Smooth muscle cell (in vitro differentiated cells): ENCODE results near the gene RASAL3. TPM values are rescaled to one million over a fixed set of nuclear protein-coding genes. Genes with fewer than 3 reads are reported as not detected.

Source experiments
- DNase-seq: peaks from one replicate; lab custom pipeline; 2025; ENCODE audit not compliant: unreplicated experiment; lab: John Stamatoyannopoulos, UW
- H2AFZ ChIP-seq: fragments of 200-600 bp; sonication (generic); 2 replicates; pipeline ENCODE4 v1.6.0; 2016; ENCODE audit warnings: antibody characterized with exemption, low read depth, mild to moderate bottlenecking
- H3F3A ChIP-seq: fragments of 200-600 bp; sonication (generic); 2 replicates; pipeline ENCODE4 v1.6.0; 2017; ENCODE audit warnings: antibody characterized with exemption, low read depth
- H3K27ac ChIP-seq: fragments of 200-600 bp; sonication (generic); 2 replicates; pipeline ENCODE4 v1.5.1; 2016; ENCODE audit warnings: low read depth, mild to moderate bottlenecking
- H3K27me3 ChIP-seq: fragments of 200-600 bp; sonication (generic); 2 replicates; pipeline ENCODE4 v1.6.1; 2016; ENCODE audit warnings: low read depth, mild to moderate bottlenecking
- H3K36me3 ChIP-seq: fragments of 200-600 bp; sonication (generic); 2 replicates; pipeline ENCODE4 v1.5.1; 2016; ENCODE audit warnings: low read depth
- H3K4me1 ChIP-seq: fragments of 200-600 bp; sonication (generic); 2 replicates; pipeline ENCODE4 v1.5.1; 2016; ENCODE audit warnings: low read depth
- H3K4me2 ChIP-seq: fragments of 200-600 bp; sonication (generic); 2 replicates; pipeline ENCODE4 v1.6.0; 2016; ENCODE audit warnings: mild to moderate bottlenecking
- H3K4me3 ChIP-seq: fragments of 200-600 bp; sonication (generic); 2 replicates; pipeline ENCODE4 v1.5.1; 2016; ENCODE audit warnings: mild to moderate bottlenecking
- H3K79me2 ChIP-seq: fragments of 200-600 bp; sonication (generic); 2 replicates; pipeline ENCODE4 v1.6.0; 2016; ENCODE audit warnings: low read depth, mild to moderate bottlenecking
- H3K9ac ChIP-seq: fragments of 200-600 bp; sonication (generic); 2 replicates; pipeline ENCODE4 v1.6.0; 2016; ENCODE audit warnings: low read depth
- H3K9me3 ChIP-seq: fragments of 200-600 bp; sonication (generic); replicated peaks from 2 replicates; pipeline ENCODE4 v1.5.1; 2016; ENCODE audit warnings: low read depth
- H4K20me1 ChIP-seq: fragments of 200-600 bp; sonication (generic); 2 replicates; pipeline ENCODE4 v1.6.0; 2016; ENCODE audit warnings: low read depth
- CTCF ChIP-seq: fragments of 200-600 bp; sonication (generic); IDR thresholded peaks from 2 replicates; pipeline ENCODE4 v1.5.1; 2017; ENCODE audit warnings: borderline replicate concordance, mild to moderate bottlenecking, antibody characterized with exemption; ENCODE audit not compliant: insufficient read depth, poor library complexity, severe bottlenecking
- whole genome bisulfite sequencing: methylation state at CpG from one replicate; pipeline ENCODE4 v1.1.7; 2016; ENCODE audit warnings: low lambda C conversion rate; 5-methylcytosine and 5-hydroxymethylcytosine counted together
- polyA plus RNA-seq: library from polyadenylated mRNA; unstranded; fragments of >200 nt; fragmentation: Nextera tagmentation; extraction: Ambion mirVana; gene quantifications from 2 replicates; pipeline ENCODE4 v1.2.1, GENCODE V29; 2016
- total RNA-seq: library from RNA; depleted of rRNA; stranded (reverse); fragments of >200 nt; gene quantifications from 2 replicates; pipeline ENCODE4 v1.2.3, GENCODE V29; 2014

The RASAL3 gene
- total and polyA plus RNA-seq, 2 experiments from 2014 or later: 0.24 TPM; not detected in 1

- Histone ChIP-seq H3K4me1 (no peaks in the 10 kb centered on the region), H4K20me1 (no peaks in the 10 kb centered on the region), H3K27me3 (no peaks in the 10 kb centered on the region), H3K79me2 (no peaks in the 10 kb centered on the region), H3K9me3 (no peaks in the 10 kb centered on the region), H3F3A (no peaks in the 10 kb centered on the region), H2AFZ (no peak overlapping the region), H3K27ac (no peak overlapping the region), H3K9ac (no peak overlapping the region), H3K4me2 (no peak overlapping the region), H3K4me3 (no peak overlapping the region), H3K36me3 (no peaks in the 10 kb centered on the region)
- 88% methylated on average over 1 of the region's 1 CpG for WGBS
- no peak for DNase-seq
- TF ChIP-seq CTCF: no peak
Observed at GRCh38 chr19:15501596-15501995, 37.3 kb upstream of the RASAL3 start.

GRCh38 chr19:15498910-15499309, 34.6 kb upstream of the RASAL3 start:
- Histone ChIP-seq H2AFZ (no peak overlapping the region), H3K79me2 (no peaks in the 10 kb centered on the region), H3K27ac (no peak overlapping the region), H3F3A (no peaks in the 10 kb centered on the region), H3K4me3 (no peak overlapping the region), H3K36me3 (no peaks in the 10 kb centered on the region), H3K4me2 (no peak overlapping the region), H3K4me1 (no peaks in the 10 kb centered on the region), H3K9me3 (no peaks in the 10 kb centered on the region), H3K9ac (no peak overlapping the region), H3K27me3 (no peaks in the 10 kb centered on the region), H4K20me1 (no peaks in the 10 kb centered on the region)
- DNase-seq: no peak
- WGBS: 74% methylated on average over 6 of the region's 6 CpGs
- TF ChIP-seq CTCF: no peak

DNA sequence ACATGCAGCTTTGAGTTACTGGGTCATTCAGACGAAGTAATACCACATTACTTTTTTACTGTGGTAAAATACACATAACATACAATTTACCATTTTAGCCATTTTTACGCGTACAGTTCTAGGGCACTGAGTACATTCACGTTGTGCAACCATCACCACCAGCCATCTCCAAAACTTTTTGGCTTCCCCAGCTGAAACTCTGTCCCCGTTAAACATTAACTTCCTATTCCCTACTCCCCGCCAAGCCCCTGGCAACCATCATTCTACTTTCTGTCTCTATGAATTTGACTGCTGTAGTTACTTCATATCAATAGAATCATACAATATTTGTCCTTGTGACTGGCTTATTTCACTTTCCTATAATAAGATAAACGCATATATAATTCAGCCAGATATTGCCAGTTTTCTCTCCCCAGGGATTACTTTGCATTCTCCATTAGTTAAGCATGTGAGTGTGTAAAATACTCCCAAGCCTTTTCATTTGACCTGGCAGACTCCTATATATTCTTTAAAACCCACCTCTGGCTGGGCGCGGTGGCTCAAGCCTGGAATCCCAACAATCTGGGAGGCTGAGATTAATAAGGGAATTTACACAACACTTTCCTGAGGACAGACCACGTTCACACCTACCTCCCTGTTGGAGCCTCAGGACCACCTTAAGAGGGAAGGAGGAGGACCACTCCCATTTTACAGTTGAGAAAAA, 34.0 kb upstream of the RASAL3 start:
- no peaks in the 10 kb centered on the region for H3K27me3 ChIP-seq
- no peak overlapping the region for H3K4me3 ChIP-seq
- no peaks in the 10 kb centered on the region for H3K79me2 ChIP-seq
- H3K4me1 ChIP-seq: no peaks in the 10 kb centered on the region
- no peak overlapping the region for H2AFZ ChIP-seq
- TF ChIP-seq CTCF: no peak
- no peak for DNase-seq
- no peaks in the 10 kb centered on the region for H3F3A ChIP-seq
- no peak overlapping the region for H3K9ac ChIP-seq
- H4K20me1 ChIP-seq: no peaks in the 10 kb centered on the region
- H3K9me3 ChIP-seq: no peaks in the 10 kb centered on the region
- H3K36me3 ChIP-seq: no peaks in the 10 kb centered on the region
- H3K4me2 ChIP-seq: no peak overlapping the region
- WGBS: 75% methylated on average over 10 of the region's 10 CpGs
- H3K27ac ChIP-seq: no peak overlapping the region

- no peak for TF ChIP-seq CTCF
- H2AFZ ChIP-seq: no peak overlapping the region
- no peak overlapping the region for H3K27ac ChIP-seq
- H3K9me3 ChIP-seq: no peaks in the 10 kb centered on the region
- no peaks in the 10 kb centered on the region for H3K27me3 ChIP-seq
- H3K36me3 ChIP-seq: no peaks in the 10 kb centered on the region
- no peak for DNase-seq
- 100% methylated on average over 1 of the region's 1 CpG for WGBS
- H3K4me1 ChIP-seq: no peaks in the 10 kb centered on the region
- H3F3A ChIP-seq: no peaks in the 10 kb centered on the region
- no peak overlapping the region for H3K9ac ChIP-seq
- no peak overlapping the region for H3K4me3 ChIP-seq
- no peak overlapping the region for H3K4me2 ChIP-seq
- H3K79me2 ChIP-seq: no peaks in the 10 kb centered on the region
- no peaks in the 10 kb centered on the region for H4K20me1 ChIP-seq
Observed at GRCh38 chr19:15495151-15495550, 30.8 kb upstream of the RASAL3 start.
